HFFc6 (cell line): ENCODE results near the gene PALM. TPM values are rescaled to one million over a fixed set of nuclear protein-coding genes. Genes with fewer than 3 reads are reported as not detected.

Experiments used
- DNase-seq: peaks from one replicate; pipeline ENCODE4 v3.0.0-alpha.2; 2018
- H3K27ac Mint-ChIP-seq: 2 replicates; pipeline ENCODE4 v1.8.0; 2020; ENCODE audit warnings: mild to moderate bottlenecking, mixed read lengths
- H3K27me3 Mint-ChIP-seq: 2 replicates; pipeline ENCODE4 v1.8.0; 2021; ENCODE audit warnings: mild to moderate bottlenecking, moderate library complexity, mixed read lengths; ENCODE audit not compliant: insufficient read depth
- H3K36me3 Mint-ChIP-seq: 2 replicates; pipeline ENCODE4 v1.8.0; 2021; ENCODE audit warnings: low read depth, mixed read lengths
- H3K4me1 Mint-ChIP-seq: 2 replicates; pipeline ENCODE4 v1.8.0; 2020; ENCODE audit warnings: low read depth, mixed read lengths
- H3K4me3 Mint-ChIP-seq: 2 replicates; pipeline ENCODE4 v1.8.0; 2020; ENCODE audit warnings: mild to moderate bottlenecking, moderate library complexity, mixed read lengths
- H3K9me3 Mint-ChIP-seq: 2 replicates; pipeline ENCODE4 v1.8.0; 2020; ENCODE audit warnings: mild to moderate bottlenecking, mixed read lengths
- total RNA-seq, 6 experiments: library from RNA; stranded (reverse); fragmentation: NEBNext Ultra II Directional; extraction: Animal tissue kit (Norgen Biotek cat#: 25700); gene quantifications; 2 replicates in 1 of 6; 3 replicates in 5 of 6; pipeline ENCODE4 v1.2.3, GENCODE V29; 2021
- TF ChIP-seq, protein P1 (sequence below): fragments of 200-600 bp; sonication (generic); IDR thresholded peaks from 2 replicates; pipeline ENCODE4 v1.5.0; 2021; ENCODE audit warnings: antibody characterized with exemption, mild to moderate bottlenecking

Gene PALM
- total RNA-seq, 6 experiments from 2014 or later = 0.14 to 0.15 TPM; not detected in 4

DNA sequence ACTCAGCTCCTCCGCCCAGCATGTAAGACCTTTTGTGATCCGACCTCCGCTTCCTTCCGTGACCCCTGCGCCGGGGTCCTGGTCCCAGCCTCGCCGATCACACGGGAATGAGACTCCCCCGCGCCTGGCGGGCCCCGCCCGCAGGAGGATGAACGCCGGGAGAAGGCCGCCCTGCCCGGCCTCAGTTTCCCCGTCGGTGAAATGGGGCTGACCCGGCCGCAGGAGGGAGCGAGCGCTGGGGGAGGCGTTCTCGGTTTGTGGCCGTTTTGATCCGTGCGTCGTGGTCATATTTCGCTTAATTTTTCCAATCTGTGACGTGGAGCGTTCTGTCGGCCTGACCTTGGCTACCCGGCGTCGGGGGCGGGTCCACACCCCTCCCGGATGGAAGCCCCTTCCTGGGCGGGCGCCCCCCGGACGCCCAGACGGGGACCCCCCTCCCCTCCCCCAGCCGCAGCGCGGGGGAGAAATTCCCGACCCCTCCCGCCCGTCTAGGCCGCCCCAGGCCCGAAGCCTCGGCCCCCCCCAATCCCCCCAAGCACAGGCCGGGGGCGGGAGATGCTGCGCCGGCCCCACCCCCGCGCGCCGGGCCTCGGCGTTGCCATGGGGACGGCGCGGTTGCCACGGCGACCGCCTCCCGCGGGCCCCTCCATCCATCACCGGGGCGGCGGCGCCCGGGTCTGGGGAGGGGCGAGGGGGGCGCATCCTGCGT lies 11.1 kb downstream of the PALM start:
- Mint-ChIP-seq H3K36me3 (peaks cover 9% of the 10 kb centered on the region), H3K27ac (no peak overlapping the region)
- no peak for DNase-seq

DNA sequence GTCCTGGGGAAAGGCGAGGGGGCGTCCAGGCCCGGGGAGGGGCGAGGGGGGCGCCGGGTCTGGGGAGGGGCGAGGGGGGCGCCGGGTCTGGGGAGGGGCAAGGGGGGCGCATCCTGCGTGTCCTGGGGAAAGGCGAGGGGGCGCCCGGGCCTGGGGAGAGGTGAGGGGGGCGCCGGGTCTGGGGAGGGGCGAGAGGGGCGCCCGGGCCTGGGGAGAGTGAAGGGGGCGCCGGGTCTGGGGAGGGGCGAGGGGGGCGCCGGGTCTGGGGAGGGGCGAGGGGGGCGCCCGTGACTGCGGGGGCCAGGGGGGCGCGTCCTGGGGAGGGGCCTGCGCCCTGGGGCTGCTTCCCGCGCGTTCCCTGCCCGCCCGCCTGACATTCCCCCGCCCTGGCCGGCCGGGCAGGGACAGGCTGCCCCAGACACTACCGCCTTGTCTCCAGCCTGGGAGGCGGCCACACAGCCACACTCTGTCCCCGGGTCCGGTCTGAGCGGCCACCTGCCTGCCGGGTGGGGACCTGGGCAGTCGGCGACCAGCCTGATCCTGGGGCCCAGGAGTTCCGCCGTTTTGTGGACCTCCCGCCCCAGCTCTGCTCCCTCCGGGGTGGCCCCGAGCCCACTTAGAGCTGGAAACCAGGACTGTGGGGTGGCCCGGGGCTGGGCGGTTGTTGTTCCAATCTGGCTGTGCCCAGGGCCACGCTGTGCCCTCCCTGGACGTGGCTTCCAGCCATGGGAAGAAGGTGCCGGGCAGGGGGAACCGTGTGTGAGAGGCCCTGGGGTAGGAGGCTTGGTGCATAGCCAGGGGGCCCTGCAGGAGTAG lies 11.8 kb downstream of the PALM start:
- no peak for DNase-seq
- Mint-ChIP-seq H3K27ac (no peak overlapping the region), H3K4me3 (no peak overlapping the region), H3K36me3 (peaks cover 4% of the 10 kb centered on the region), H3K27me3 (peaks cover 18% of the 10 kb centered on the region), H3K4me1 (no peaks in the 10 kb centered on the region), H3K9me3 (peaks cover 5% of the 10 kb centered on the region)
- TF ChIP-seq, protein P1, sequence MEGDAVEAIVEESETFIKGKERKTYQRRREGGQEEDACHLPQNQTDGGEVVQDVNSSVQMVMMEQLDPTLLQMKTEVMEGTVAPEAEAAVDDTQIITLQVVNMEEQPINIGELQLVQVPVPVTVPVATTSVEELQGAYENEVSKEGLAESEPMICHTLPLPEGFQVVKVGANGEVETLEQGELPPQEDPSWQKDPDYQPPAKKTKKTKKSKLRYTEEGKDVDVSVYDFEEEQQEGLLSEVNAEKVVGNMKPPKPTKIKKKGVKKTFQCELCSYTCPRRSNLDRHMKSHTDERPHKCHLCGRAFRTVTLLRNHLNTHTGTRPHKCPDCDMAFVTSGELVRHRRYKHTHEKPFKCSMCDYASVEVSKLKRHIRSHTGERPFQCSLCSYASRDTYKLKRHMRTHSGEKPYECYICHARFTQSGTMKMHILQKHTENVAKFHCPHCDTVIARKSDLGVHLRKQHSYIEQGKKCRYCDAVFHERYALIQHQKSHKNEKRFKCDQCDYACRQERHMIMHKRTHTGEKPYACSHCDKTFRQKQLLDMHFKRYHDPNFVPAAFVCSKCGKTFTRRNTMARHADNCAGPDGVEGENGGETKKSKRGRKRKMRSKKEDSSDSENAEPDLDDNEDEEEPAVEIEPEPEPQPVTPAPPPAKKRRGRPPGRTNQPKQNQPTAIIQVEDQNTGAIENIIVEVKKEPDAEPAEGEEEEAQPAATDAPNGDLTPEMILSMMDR = no peak

More for the DNA sequence above, 11.1 kb downstream of the PALM start:
- H3K4me3 Mint-ChIP-seq = no peak overlapping the region
- peaks cover 10% of the 10 kb centered on the region for H3K9me3 Mint-ChIP-seq
- no peaks in the 10 kb centered on the region for H3K4me1 Mint-ChIP-seq
- peaks cover 18% of the 10 kb centered on the region for H3K27me3 Mint-ChIP-seq
- TF ChIP-seq, protein P1 = no peak

DNA sequence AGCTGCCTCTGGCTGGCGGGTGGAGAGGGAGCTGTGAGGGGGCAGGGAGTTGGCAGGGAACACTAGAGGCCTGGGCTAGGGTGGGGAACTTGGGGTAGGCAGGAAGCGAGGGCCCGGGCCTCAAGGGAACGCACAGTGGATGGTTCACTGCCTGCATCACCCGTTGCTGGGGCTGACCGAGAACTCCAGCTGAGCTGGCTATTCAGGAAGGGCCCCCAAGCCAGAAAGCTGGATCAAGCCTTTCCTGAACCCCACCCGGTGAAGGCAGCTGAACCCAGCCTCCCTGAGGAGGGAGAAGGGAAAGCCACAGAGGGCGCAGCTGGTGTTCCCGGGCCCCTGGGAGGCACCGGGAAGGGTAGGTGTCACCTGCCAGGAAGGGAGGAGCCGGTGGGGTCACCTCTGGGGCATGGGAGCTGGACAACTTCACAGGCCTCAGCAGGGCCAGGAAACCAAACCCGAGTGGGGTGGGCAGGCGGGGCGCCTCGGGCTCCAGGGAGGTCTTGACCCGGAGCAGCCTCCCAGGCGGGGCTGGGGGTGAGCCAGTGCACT lies 13.9 kb downstream of the PALM start:
- TF ChIP-seq, protein P1 = no peak
- H3K27ac Mint-ChIP-seq = no peak overlapping the region
- H3K9me3 Mint-ChIP-seq = no peaks in the 10 kb centered on the region
- H3K4me1 Mint-ChIP-seq = no peaks in the 10 kb centered on the region
- DNase-seq = no peak
- H3K36me3 Mint-ChIP-seq = no peaks in the 10 kb centered on the region
- H3K4me3 Mint-ChIP-seq = no peak overlapping the region
- H3K27me3 Mint-ChIP-seq = peaks cover 6% of the 10 kb centered on the region; the same call in 1 of the 2 replicates

- no peak for DNase-seq
- Mint-ChIP-seq H3K4me3 (no peak overlapping the region), H3K27ac (no peak overlapping the region), H3K27me3 (peaks cover 6% of the 10 kb centered on the region; the same call in 1 of the 2 replicates), H3K9me3 (no peaks in the 10 kb centered on the region), H3K4me1 (no peaks in the 10 kb centered on the region), H3K36me3 (no peaks in the 10 kb centered on the region)
- TF ChIP-seq, protein P1 = no peak
Measured at GRCh38 chr19:723247-723646, 14.5 kb downstream of the PALM start.

DNA sequence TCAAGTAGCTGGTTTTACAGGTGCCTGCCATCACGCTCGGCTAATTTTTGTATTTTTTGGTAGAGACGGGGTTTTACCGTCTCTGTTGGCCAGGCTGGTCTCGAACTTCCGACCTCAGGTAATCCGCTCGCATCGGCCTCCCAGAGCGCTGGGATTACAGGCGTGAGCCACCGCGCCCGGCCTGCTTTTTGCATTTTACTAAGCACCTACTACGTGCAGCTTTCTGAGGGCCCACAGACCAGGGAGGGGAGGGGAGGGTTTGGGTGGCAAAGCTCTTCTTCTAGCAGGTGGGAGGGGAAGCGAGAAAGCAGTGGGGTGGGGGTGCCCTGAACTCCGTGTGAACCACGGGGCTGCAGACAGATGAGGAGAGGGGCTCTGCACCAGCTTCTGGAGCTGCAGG lies 15.0 kb downstream of the PALM start:
- Mint-ChIP-seq H3K4me3 (no peak overlapping the region), H3K27me3 (peaks cover 3% of the 10 kb centered on the region; the same call in 1 of the 2 replicates), H3K4me1 (no peaks in the 10 kb centered on the region), H3K36me3 (no peaks in the 10 kb centered on the region), H3K9me3 (no peaks in the 10 kb centered on the region), H3K27ac (no peak overlapping the region)
- DNase-seq = no peak
- TF ChIP-seq, protein P1 = no peak
